AG09319 (cell line): ENCODE data around the gene RNF183.
A peak's percentile ranks its signal among the peaks of the same experiment; 100 is the strongest.

Experiments
- DNase-seq: peaks from one replicate; pipeline ENCODE4 v3.0.0-alpha.2; 2010; ENCODE audit warnings: low read depth; ENCODE audit errors: extremely low read depth
- TF ChIP-seq, protein P1 (sequence below): IDR thresholded peaks from 2 replicates; pipeline ENCODE4 v1.5.1; 2011; ENCODE audit warnings: low read depth, mild to moderate bottlenecking, inconsistent platforms, low read length, moderate library complexity

RNF183 gene

DNA sequence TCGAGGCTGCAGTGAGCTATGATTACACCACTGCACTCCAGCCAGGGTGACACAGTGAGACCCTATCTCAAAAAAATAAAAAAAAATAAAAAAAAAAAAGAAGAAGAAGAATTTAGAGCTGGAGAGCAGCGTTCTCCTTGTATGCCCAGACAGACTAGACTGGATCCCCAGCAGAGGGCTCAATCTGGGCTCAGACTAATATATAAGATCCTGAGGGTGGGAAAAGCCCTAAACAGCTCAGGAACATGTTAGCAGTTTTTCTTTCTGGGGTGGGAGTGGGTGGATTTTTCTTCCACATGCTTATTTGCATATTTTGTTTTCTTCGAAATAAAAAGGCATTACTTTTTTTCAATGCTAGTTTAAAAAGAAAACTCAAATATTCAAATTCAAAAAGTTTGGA is 45.3 kb upstream of the RNF183 start:
- no peak for DNase-seq
- TF ChIP-seq, protein P1, sequence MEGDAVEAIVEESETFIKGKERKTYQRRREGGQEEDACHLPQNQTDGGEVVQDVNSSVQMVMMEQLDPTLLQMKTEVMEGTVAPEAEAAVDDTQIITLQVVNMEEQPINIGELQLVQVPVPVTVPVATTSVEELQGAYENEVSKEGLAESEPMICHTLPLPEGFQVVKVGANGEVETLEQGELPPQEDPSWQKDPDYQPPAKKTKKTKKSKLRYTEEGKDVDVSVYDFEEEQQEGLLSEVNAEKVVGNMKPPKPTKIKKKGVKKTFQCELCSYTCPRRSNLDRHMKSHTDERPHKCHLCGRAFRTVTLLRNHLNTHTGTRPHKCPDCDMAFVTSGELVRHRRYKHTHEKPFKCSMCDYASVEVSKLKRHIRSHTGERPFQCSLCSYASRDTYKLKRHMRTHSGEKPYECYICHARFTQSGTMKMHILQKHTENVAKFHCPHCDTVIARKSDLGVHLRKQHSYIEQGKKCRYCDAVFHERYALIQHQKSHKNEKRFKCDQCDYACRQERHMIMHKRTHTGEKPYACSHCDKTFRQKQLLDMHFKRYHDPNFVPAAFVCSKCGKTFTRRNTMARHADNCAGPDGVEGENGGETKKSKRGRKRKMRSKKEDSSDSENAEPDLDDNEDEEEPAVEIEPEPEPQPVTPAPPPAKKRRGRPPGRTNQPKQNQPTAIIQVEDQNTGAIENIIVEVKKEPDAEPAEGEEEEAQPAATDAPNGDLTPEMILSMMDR: no peak

DNA sequence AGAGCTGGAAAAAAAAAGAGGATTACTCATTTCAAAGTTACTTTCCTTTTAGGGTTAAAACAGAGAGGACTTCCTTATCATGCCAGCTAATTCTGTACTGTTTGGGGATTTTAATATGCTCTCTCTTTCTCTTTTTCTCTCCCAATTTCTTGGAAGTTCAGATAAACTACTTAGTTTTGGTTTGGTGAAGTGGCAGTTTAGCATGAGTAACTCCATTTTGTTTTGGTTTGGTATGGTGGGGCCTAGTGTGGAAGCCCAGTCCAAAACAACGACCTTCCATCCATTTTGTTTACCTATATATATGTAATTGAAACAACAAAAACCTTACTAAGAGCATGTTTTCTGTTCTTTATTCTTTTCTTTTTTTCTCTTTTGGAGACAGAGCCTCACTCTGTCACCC is 42.5 kb upstream of the RNF183 start:
- TF ChIP-seq, protein P1: no peak
- no peak for DNase-seq

DNA sequence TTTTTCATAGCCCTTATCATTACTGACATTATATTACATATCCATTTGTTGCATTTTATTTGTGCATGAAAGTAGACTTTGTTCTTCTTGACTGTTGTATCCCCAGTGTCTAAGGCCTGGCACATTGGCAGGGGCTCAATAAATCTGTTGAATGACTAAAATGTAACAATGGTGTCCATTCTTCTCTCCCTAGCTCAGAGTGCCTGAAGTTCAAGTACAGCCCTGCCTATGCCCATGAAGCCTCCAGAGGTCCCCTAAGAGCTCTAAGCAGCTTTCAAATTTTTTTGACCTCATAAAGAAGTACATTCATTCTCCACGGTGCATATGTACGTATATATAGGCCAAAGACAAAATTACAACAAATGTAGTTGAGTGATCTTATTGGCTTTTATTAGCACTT is 42.0 kb upstream of the RNF183 start:
- no peak for DNase-seq
- TF ChIP-seq, protein P1: no peak

DNA sequence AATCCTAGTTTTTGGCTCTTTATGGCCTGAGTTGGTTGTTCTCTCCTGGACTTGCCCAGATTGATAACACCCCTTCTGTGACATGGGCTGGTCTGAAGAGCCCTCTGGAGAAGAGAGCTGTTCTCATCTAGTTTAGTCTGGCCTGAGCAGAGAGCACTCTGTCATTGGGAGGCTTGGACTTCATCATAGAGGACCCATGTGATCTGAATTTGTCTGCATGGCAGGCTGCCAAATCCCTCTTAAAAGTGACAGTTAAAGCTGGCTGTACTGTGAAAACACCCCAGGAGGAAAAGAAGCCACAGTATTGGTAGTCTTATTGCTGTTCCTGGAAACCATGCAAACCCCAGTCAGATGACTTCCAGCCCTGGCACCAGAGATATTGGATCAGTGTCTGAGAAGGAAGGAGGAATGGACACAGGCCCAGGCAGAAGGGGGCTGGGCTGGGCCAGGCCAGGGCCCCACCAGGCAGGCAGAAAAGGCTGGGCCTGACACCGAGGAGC is 40.6 kb upstream of the RNF183 start:
- TF ChIP-seq, protein P1: no peak
- DNase-seq: no peak

DNA sequence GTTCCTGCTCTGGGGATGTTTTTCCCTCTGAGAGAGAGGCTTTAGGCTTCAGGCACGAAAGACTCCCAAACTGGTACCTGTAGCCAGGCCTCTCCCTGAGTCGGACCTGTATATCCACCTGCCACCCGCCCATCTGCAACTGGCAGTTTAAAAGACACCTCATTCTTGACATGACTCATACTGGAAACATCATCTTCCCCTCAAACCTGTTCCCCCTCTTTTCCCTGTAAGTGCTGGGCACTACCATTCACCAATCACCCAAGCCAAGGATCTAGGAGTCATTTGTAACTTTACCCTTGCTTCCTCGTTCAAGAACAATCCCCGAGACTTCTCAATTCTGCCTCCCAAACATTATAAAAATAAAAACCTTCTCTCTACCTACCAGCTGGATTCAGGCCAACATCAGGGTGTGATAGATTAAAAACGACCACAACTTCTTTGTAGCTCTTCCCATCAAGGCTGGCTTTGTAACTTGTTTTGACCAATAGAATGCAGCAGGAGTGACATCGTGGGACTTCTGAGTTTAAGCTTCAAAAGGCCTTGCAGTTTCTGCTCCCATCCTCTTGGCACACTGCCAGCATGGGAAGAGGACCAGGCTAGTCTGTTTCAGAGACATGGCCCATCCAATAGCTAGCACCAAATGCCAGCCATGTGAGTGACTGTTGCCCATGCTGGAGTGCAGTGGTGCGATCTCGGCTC is 38.7 kb upstream of the RNF183 start:
- TF ChIP-seq, protein P1: no peak
- no peak for DNase-seq

DNA sequence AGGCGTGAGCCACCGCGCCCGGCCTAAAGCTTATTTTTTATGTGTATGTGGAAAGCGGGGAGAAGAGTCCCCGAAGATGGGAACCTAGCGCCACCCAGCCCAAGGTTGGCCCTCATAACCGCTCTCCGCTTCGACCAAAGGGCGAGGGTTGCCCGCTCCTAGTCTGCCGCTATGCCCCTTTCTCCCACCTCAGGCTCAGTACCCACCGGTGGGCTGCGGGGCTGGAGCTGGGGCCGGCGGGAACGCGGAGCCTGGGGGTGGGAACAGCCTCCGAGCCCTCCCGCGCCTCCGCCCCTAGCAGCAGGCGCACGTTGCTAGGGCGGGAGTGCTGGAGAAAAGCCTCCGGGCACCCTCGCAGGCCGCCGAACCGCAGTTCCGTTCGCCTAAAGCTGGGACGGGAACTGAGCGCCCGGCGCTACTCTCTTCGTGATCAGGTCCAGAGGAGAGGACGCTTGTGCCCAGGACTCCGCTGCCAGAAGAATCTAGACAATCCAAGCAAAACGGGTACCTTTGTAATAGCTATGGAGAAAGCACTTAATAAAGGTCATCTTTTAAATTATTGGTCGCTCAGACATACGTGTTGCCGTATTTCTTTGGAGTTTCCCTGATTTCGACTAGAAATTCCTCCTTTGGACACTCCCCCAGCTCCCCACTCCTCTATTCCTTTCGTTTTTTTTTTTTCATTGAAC is 37.0 kb upstream of the RNF183 start, which contains the start of gene WDR31:
Gene WDR31, minus strand, starts transcription at position 265 of the 689 bp plus-strand sequence. CDS start 8,253 bp downstream, outside the sequence.
- TF ChIP-seq, protein P1: no peak
- peak; percentile 71 for DNase-seq

DNA sequence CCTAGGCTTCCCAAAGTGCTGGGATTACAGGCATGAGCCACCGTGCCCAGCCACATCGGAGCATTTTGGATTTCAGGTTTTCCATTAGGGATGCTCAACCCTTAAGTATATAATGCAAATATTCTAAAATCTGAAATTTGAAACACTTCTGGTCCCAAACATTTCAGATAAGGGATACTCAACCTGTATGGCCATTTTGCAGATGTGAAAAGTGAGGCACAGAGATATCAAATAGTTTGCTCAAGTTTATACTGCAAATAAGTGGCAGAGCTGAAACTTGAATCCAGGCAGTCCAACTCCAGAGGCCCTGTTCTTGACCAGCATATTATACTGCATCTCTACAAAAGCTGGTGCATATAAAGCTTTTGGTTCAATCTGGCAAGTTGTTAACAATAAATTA is 34.5 kb upstream of the RNF183 start:
- DNase-seq: no peak
- TF ChIP-seq, protein P1: no peak
